Gastrocnemius medialis (tissue), 4 donors: Measurements from ENCODE around the gene AMACR. TPM values are rescaled to one million over a fixed set of nuclear protein-coding genes. Genes with fewer than 3 reads are reported as not detected.
A peak's percentile ranks its signal among the peaks of the same experiment; 100 is the strongest.

Source experiments
- ATAC-seq, 2 donors: fragments of 150-250 bp; one replicate each; pipeline ENCODE4 v1.9.1; 2016
- DNase-seq, 2 donors: peaks; one replicate each; pipeline ENCODE4 v3.0.0-alpha.2; 2019
- H3K27ac ChIP-seq, 4 donors: fragments of 200-600 bp; sonication (generic); 1 replicate in 1 of 4; 2 replicates in 3 of 4; pipeline ENCODE4 v1.5.1; 2016 to 2018; ENCODE audit warnings: mild to moderate bottlenecking in 2 of 4, moderate library complexity in 1 of 4
- H3K27me3 ChIP-seq, 3 donors: fragments of 200-600 bp; sonication (generic) in 2 of 3; 1 replicate in 1 of 3; 2 replicates in 2 of 3; pipeline versions ENCODE4 v1.5.1 to v1.6.0; 2016 to 2019; ENCODE audit warnings: mild to moderate bottlenecking in 1 of 3, moderate library complexity in 1 of 3
- H3K36me3 ChIP-seq, 2 donors: fragments of 200-600 bp; sonication (generic) in 1 of 2; one replicate each; pipeline ENCODE4 v1.5.1; 2017 to 2018
- H3K4me1 ChIP-seq, 2 donors: fragments of 200-600 bp; sonication (generic) in 1 of 2; one replicate each; pipeline ENCODE4 v1.5.1; 2016 to 2017; ENCODE audit warnings: mild to moderate bottlenecking in 2 of 2
- H3K4me3 ChIP-seq, 4 donors: fragments of 200-600 bp; sonication (generic) in 3 of 4; 1 replicate in 1 of 4; 2 replicates in 3 of 4; pipeline ENCODE4 v1.5.1; 2016 to 2019; ENCODE audit warnings: mild to moderate bottlenecking in 2 of 4
- H3K9me3 ChIP-seq, 3 donors: fragments of 200-600 bp; sonication (generic) in 2 of 3; 1 replicate in 1 of 3; 2 replicates in 2 of 3; pipeline ENCODE4 v1.5.1; 2016 to 2019
- POLR2A ChIP-seq, 2 donors: fragments of 450-650 bp; IDR thresholded peaks; one replicate each; pipeline ENCODE4 v1.6.1; 2017; ENCODE audit warnings: antibody characterized with exemption in 2 of 2, mild to moderate bottlenecking in 2 of 2, moderate library complexity in 2 of 2
- in situ Hi-C, 4 donors: fragments of 200-750 bp; cut with MboI; loops; one replicate each; pipeline versions ENCODE4 v1.15.0 to v1.8.0; 2017; ENCODE audit warnings: low sequenced_read_pairs in 4 of 4
- intact Hi-C: fragments of 100-400 bp; cut with DNase I; formaldehyde crosslinking; loops from one replicate; pipeline ENCODE4 v1.15.1; 2023; ENCODE audit warnings: low total_unique reads
- total RNA-seq, 4 donors: library from RNA; depleted of rRNA; stranded (reverse); fragments of >200 nt; gene quantifications; one replicate each; pipeline versions ENCODE4 v1.1.0 to v1.2.3, GENCODE V29; 2016
- TF ChIP-seq, protein P1 (sequence below), 5 experiments: fragments of 450-650 bp in 3 of 5; fragments of 200-600 bp in 2 of 5; sonication (generic) in 2 of 5; IDR thresholded peaks in 4 of 5; conservative IDR thresholded peaks in 1 of 5; 1 replicate in 4 of 5; 2 replicates in 1 of 5; pipeline ENCODE4 v1.5.1; 2016 to 2019; ENCODE audit warnings: antibody characterized with exemption in 5 of 5, mild to moderate bottlenecking in 3 of 5, moderate library complexity in 3 of 5

Gene AMACR
- total RNA-seq, 4 donors from 2014 or later: 2.5 to 15.3 (median 3.1) TPM

DNA sequence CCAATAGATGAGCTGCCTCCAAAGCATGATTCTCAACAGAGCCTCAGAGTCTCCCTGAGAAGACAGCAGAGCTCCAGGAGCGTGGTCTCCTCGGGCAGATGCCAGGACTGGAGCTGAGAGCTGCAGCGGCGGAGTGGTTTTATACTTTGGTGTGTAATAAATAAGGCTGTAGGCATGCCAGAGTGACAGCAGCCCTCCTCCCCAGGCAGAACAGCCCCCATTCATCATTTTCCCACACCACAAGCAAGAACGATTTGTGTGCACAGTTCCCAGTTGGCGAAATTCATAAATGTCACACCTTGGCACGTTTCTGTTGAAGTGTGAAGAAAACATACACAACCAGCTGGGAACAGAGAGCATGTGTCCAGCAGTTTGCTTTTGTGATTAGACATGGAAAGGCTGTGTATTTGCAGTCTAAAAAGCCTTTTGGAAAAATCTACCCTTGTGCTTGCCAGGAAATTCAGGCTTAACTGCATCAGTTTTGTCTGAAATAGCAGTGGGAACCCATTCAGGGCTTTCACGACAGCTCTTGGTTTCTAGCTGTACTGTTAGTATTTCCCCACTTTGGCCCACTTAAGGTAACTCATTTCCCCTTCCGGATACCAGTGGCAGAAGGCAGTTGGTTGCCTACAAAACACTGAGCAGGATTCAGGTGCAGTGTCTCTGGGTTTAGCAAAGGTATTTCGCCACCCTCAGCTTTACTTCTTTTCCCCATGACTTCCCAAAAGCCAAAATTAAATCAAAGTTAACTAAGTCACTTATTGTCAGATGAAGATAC is 35.4 kb upstream of the AMACR start, which contains the start of gene C1QTNF3:
Gene C1QTNF3 (minus strand): TSS at position 115 of the 778 bp plus-strand sequence. CDS start 88 bp downstream, at position 27.
- DNase-seq: no peak
- H3K4me1 ChIP-seq: peaks cover 29 to 32% of the 10 kb centered on the region in 2 donors
- no peaks in the 10 kb centered on the region for H3K27me3 ChIP-seq
- peak in 1 of 2 donors; percentile 44 for ATAC-seq
- H3K4me3 ChIP-seq: peak within 1 kb of the TSS in 3 of 4 donors; percentile 3 to 9 (median 7)
- H3K36me3 ChIP-seq: no peaks in the 10 kb centered on the region
- intact Hi-C loops (no loop called here), in situ Hi-C loops (no loop called here)
- no peaks in the 10 kb centered on the region for H3K9me3 ChIP-seq
- no peak within 1 kb of the TSS for H3K27ac ChIP-seq
- TF ChIP-seq, protein P1, sequence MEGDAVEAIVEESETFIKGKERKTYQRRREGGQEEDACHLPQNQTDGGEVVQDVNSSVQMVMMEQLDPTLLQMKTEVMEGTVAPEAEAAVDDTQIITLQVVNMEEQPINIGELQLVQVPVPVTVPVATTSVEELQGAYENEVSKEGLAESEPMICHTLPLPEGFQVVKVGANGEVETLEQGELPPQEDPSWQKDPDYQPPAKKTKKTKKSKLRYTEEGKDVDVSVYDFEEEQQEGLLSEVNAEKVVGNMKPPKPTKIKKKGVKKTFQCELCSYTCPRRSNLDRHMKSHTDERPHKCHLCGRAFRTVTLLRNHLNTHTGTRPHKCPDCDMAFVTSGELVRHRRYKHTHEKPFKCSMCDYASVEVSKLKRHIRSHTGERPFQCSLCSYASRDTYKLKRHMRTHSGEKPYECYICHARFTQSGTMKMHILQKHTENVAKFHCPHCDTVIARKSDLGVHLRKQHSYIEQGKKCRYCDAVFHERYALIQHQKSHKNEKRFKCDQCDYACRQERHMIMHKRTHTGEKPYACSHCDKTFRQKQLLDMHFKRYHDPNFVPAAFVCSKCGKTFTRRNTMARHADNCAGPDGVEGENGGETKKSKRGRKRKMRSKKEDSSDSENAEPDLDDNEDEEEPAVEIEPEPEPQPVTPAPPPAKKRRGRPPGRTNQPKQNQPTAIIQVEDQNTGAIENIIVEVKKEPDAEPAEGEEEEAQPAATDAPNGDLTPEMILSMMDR (IDR thresholded peaks at IDR 0.05 in 4 of 5, conservative IDR thresholded peaks at IDR 0.05 in 1 of 5): no peak
- no peak for TF ChIP-seq POLR2A (IDR thresholded peaks at IDR 0.05)

DNA sequence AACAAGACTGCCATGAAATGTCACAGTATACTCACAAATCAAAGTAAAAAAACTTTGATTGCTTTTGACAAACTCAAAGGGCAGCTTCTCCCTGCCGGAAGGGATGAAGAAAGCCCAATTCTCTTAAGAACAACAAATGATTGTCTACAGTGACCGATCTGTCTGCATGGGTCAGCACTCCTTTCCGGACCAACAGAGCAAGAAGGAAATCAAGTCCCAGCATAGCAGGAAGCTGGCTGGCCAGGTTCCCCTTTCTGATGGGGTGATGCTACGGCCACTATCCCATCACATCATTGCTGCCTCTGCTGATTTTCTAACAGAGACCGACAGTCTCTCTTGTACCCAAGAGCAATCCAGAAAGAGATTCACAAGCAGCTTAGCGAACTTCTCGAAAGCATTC is 34.5 kb upstream of the AMACR start:
- Histone ChIP-seq H3K36me3 (no peaks in the 10 kb centered on the region), H3K9me3 (no peaks in the 10 kb centered on the region), H3K27me3 (no peaks in the 10 kb centered on the region), H3K4me1 (peaks cover 29 to 32% of the 10 kb centered on the region in 2 donors), H3K4me3 (peak overlapping the region in 2 of 4 donors; percentile 7 to 9), H3K27ac (no peak overlapping the region)
- intact Hi-C loops: no loop called here
- in situ Hi-C loops: no loop called here
- DNase-seq (peak; percentile 18 to 24), ATAC-seq (no peak)
- no peak for TF ChIP-seq POLR2A (IDR thresholded peaks at IDR 0.05)
- TF ChIP-seq, protein P1 (IDR thresholded peaks at IDR 0.05 in 4 of 5, conservative IDR thresholded peaks at IDR 0.05 in 1 of 5): no peak

DNA sequence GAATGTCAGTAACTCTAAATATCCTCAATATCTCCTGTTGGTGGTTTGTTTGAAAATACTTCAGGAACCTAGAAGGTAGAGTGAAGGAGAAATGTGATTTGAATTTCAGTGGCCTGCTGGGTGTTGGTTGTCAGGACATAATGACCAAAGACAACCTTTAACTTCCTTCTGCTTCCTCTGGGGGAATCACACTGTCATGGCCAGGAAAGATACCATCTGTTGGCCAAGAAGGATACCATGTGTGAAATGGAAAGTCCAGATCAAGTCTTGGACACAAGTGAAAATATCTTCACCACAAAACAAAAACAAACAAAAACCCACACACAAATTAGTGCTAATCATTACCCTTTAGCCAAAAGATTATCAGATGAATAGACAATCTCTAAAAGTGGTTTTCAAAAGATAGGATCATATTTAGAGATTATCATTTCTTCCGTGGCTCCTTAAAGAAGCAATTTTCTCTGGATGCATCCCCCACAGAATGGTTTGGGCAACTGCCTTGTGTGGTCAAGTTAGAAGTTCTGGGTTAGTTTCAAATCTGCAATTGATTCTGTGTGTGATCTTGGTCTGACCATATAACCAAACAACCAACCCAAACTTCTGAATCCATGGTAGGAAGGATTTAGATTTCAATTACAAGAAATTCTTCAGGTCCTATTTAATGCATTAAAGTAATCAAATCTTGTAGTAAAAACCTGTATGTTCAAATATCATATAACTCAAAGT is 33.6 kb upstream of the AMACR start:
- in situ Hi-C loops (no loop called here), intact Hi-C loops (no loop called here)
- Histone ChIP-seq H3K27ac (no peak overlapping the region), H3K4me3 (no peak overlapping the region), H3K27me3 (no peaks in the 10 kb centered on the region), H3K9me3 (no peaks in the 10 kb centered on the region), H3K4me1 (peaks cover 29 to 32% of the 10 kb centered on the region in 2 donors), H3K36me3 (no peaks in the 10 kb centered on the region)
- no peak for DNase-seq
- ATAC-seq: no peak
- TF ChIP-seq, protein P1 (IDR thresholded peaks at IDR 0.05 in 4 of 5, conservative IDR thresholded peaks at IDR 0.05 in 1 of 5): no peak
- no peak for TF ChIP-seq POLR2A (IDR thresholded peaks at IDR 0.05)

DNA sequence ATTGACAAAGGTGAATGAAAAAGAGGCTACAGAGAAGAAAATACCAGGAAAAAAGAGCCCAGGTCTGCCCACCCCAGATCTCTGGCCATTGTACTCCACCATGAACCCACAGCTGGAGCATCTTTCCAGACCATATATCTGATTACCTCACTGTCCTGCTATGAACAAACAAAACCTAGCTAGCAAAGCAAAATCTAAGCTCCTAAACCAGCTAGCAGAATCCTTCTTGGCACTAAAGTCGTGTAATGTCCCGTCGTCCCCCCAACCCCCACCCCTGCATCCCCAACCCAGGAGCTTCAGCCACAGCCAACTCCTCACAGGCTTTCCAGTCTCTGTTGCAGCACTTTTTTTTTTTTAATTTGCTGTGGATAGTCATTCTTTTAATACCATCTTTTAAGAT is 32.6 kb upstream of the AMACR start:
- ATAC-seq: no peak
- no peaks in the 10 kb centered on the region for H3K9me3 ChIP-seq
- peaks cover 23 to 25% of the 10 kb centered on the region in 2 donors for H3K4me1 ChIP-seq
- in situ Hi-C loops: no loop called here
- H3K27ac ChIP-seq: no peak overlapping the region
- H3K4me3 ChIP-seq: no peak overlapping the region
- H3K36me3 ChIP-seq: no peaks in the 10 kb centered on the region
- H3K27me3 ChIP-seq: no peaks in the 10 kb centered on the region
- no peak for DNase-seq
- intact Hi-C loops: no loop called here
- TF ChIP-seq POLR2A (IDR thresholded peaks at IDR 0.05): no peak
- TF ChIP-seq, protein P1 (IDR thresholded peaks at IDR 0.05 in 4 of 5, conservative IDR thresholded peaks at IDR 0.05 in 1 of 5): no peak
